Inflammatory macrophage treated with lipopolysaccharide for 4 hours (primary cell): ENCODE measurements around the gene ATP2C2.
A peak's percentile ranks its signal among the peaks of the same experiment; 100 is the strongest.

Experiments used
- DNase-seq: peaks from one replicate; pipeline ENCODE4 v3.0.0-alpha.2; 2020

The ATP2C2 gene

GRCh38 chr16:84481051-84481735 lies 112.9 kb downstream of the ATP2C2 start:
- no peak for DNase-seq

- no peak for DNase-seq
Observed at GRCh38 chr16:84482001-84482891, 113.9 kb downstream of the ATP2C2 start.

- DNase-seq, result no peak
Observed at GRCh38 chr16:84482951-84483881, 114.9 kb downstream of the ATP2C2 start.

- no peak for DNase-seq
Observed at GRCh38 chr16:84483882-84484565, 115.7 kb downstream of the ATP2C2 start.

- peak; percentile 11 for DNase-seq
Observed at GRCh38 chr16:84484579-84485254, 116.4 kb downstream of the ATP2C2 start.

GRCh38 chr16:84485255-84486010 lies 117.1 kb downstream of the ATP2C2 start:
- no peak for DNase-seq

GRCh38 chr16:84486126-84486525 lies 117.8 kb downstream of the ATP2C2 start:
- DNase-seq, result no peak

- DNase-seq, result no peak
Observed at GRCh38 chr16:84486551-84487235, 118.4 kb downstream of the ATP2C2 start.

GRCh38 chr16:84487358-84487757 lies 119.0 kb downstream of the ATP2C2 start:
- DNase-seq, result no peak

GRCh38 chr16:84489131-84489530 lies 120.8 kb downstream of the ATP2C2 start:
- no peak for DNase-seq

GRCh38 chr16:84495506-84495905 lies 127.2 kb downstream of the ATP2C2 start:
- no peak for DNase-seq

GRCh38 chr16:84496991-84497390 lies 128.7 kb downstream of the ATP2C2 start:
- no peak for DNase-seq

- DNase-seq, result no peak
Observed at GRCh38 chr16:84497418-84498222, 129.3 kb downstream of the ATP2C2 start.

GRCh38 chr16:84498223-84498610 lies 129.9 kb downstream of the ATP2C2 start:
- DNase-seq, result no peak

- no peak for DNase-seq
Observed at GRCh38 chr16:84498859-84499620, 130.7 kb downstream of the ATP2C2 start.

- DNase-seq, result no peak
Observed at GRCh38 chr16:84499638-84500037, 131.3 kb downstream of the ATP2C2 start.

- DNase-seq, result no peak
Observed at GRCh38 chr16:84500531-84500930, 132.2 kb downstream of the ATP2C2 start.

- no peak for DNase-seq
Observed at GRCh38 chr16:84501077-84501735, 132.9 kb downstream of the ATP2C2 start.
